ENCODE measurements around the gene RESP18. TPM values are rescaled to one million over a fixed set of nuclear protein-coding genes. Genes with fewer than 3 reads are reported as not detected.

Gene RESP18
- polyA plus RNA-seq, 1 donor from 2014 or later = not detected

DNA sequence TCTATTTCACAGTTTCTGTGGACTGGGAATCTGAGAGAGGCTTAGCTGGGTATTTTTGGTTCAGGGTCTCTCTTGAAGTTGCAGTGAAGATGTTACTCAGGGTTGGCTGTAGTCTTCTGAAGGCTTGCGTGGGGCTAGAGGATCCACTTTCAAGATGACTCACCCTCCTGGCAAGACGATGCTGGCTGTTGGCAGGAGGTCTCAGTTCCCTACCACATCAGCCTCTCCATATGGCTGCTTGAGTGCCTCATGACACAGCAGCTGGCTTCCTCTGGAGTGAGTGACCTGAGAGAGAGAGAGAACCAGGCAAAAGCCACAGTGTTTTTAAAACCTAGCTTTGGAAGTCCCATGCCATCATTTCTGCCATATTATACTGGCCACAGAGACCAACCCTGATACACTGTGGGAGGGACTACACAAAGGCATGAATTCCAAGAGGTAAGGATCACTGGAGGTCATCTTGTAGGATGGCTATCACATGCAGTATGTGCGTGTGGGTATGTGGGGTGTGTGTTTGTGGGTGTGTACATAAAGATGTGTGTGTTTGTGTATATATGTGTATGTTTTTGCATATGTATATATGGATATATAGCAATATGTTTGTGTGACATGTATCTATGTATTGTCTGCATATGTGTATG lies 30.1 kb upstream of the RESP18 start:
- Histone ChIP-seq H2AFZ (ENCODE audit: low read depth, low read length) (no peak overlapping the region), H3K27me3 (ENCODE audit: insufficient read depth, low read depth, low read length) (peaks cover 25% of the 10 kb centered on the region), H3K79me2 (replicated peaks; ENCODE audit: insufficient read depth, low read length) (no peaks in the 10 kb centered on the region), H3K9ac (ENCODE audit: low read length) (no peak overlapping the region), H3K36me3 (ENCODE audit: insufficient read depth, low read length) (no peaks in the 10 kb centered on the region), H3K9me2 (ENCODE audit: insufficient read depth, low read length) (no peaks in the 10 kb centered on the region), H3K4me3 (ENCODE audit: low read length) (no peak overlapping the region), H3K4me2 (ENCODE audit: low read length) (no peak overlapping the region), H4K20me1 (ENCODE audit: insufficient read depth) (no peaks in the 10 kb centered on the region), H3F3A (ENCODE audit: insufficient read depth, low read length, poor library complexity, severe bottlenecking) (no peaks in the 10 kb centered on the region), H3K27ac (ENCODE audit: low read length) (no peak overlapping the region), H3K9me3 (ENCODE audit: low read length) (no peaks in the 10 kb centered on the region)
- TF ChIP-seq EP300 (conservative IDR thresholded peaks at IDR 0.05; ENCODE audit: poor library complexity, severe bottlenecking) (no peak), EZH2 (IDR thresholded peaks at IDR 0.05; ENCODE audit: borderline replicate concordance, insufficient read depth, low read length, poor library complexity, severe bottlenecking) (no peak), RAD21 (conservative IDR thresholded peaks at IDR 0.05) (no peak), CTCF (IDR thresholded peaks at IDR 0.05; ENCODE audit: poor library complexity, severe bottlenecking) (no peak), MXI1 (conservative IDR thresholded peaks at IDR 0.05; ENCODE audit: poor library complexity, severe bottlenecking) (no peak), SMC3 (conservative IDR thresholded peaks at IDR 0.05; ENCODE audit: poor library complexity) (no peak), TAF1 (IDR thresholded peaks at IDR 0.05; ENCODE audit: low read depth) (no peak), POLR2AphosphoS5 (IDR thresholded peaks at IDR 0.05) (no peak)
- TF ChIP-seq, protein P1, sequence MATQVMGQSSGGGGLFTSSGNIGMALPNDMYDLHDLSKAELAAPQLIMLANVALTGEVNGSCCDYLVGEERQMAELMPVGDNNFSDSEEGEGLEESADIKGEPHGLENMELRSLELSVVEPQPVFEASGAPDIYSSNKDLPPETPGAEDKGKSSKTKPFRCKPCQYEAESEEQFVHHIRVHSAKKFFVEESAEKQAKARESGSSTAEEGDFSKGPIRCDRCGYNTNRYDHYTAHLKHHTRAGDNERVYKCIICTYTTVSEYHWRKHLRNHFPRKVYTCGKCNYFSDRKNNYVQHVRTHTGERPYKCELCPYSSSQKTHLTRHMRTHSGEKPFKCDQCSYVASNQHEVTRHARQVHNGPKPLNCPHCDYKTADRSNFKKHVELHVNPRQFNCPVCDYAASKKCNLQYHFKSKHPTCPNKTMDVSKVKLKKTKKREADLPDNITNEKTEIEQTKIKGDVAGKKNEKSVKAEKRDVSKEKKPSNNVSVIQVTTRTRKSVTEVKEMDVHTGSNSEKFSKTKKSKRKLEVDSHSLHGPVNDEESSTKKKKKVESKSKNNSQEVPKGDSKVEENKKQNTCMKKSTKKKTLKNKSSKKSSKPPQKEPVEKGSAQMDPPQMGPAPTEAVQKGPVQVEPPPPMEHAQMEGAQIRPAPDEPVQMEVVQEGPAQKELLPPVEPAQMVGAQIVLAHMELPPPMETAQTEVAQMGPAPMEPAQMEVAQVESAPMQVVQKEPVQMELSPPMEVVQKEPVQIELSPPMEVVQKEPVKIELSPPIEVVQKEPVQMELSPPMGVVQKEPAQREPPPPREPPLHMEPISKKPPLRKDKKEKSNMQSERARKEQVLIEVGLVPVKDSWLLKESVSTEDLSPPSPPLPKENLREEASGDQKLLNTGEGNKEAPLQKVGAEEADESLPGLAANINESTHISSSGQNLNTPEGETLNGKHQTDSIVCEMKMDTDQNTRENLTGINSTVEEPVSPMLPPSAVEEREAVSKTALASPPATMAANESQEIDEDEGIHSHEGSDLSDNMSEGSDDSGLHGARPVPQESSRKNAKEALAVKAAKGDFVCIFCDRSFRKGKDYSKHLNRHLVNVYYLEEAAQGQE (IDR thresholded peaks at IDR 0.05; ENCODE audit: borderline replicate concordance) = no peak

DNA sequence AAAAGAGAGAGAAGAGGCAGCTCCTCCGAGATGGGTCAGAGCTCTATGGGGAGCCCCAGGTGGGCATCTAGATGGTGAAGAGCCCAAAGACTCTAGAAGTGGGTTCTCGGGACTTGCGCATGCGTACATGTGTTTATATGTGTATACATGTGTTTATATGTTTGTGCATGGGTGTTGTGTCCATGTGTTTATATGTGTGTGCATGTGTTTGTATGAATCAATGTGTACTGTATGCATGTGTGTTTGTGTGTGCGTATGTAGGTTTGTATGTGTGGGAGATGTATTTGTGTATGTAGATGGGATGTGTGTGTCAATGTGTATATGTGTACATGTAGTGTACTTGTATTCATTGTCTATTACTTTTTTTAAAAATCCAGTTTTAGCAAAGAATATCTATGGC lies 29.5 kb upstream of the RESP18 start:
- no peak overlapping the region for H3K27ac ChIP-seq (ENCODE audit: low read length)
- H2AFZ ChIP-seq (ENCODE audit: low read depth, low read length) = no peak overlapping the region
- no peak overlapping the region for H3K4me3 ChIP-seq (ENCODE audit: low read length)
- no peaks in the 10 kb centered on the region for H3K9me2 ChIP-seq (ENCODE audit: insufficient read depth, low read length)
- no peak overlapping the region for H3K9ac ChIP-seq (ENCODE audit: low read length)
- H4K20me1 ChIP-seq (ENCODE audit: insufficient read depth) = no peaks in the 10 kb centered on the region
- H3K27me3 ChIP-seq (ENCODE audit: insufficient read depth, low read depth, low read length) = peaks cover 29% of the 10 kb centered on the region
- H3K4me2 ChIP-seq (ENCODE audit: low read length) = no peak overlapping the region
- H3K9me3 ChIP-seq (ENCODE audit: low read length) = no peaks in the 10 kb centered on the region
- H3K36me3 ChIP-seq (ENCODE audit: insufficient read depth, low read length) = no peaks in the 10 kb centered on the region
- H3F3A ChIP-seq (ENCODE audit: insufficient read depth, low read length, poor library complexity, severe bottlenecking) = no peaks in the 10 kb centered on the region
- no peaks in the 10 kb centered on the region for H3K79me2 ChIP-seq (replicated peaks; ENCODE audit: insufficient read depth, low read length)
- TF ChIP-seq RAD21 (conservative IDR thresholded peaks at IDR 0.05) (no peak), MXI1 (conservative IDR thresholded peaks at IDR 0.05; ENCODE audit: poor library complexity, severe bottlenecking) (no peak), EZH2 (IDR thresholded peaks at IDR 0.05; ENCODE audit: borderline replicate concordance, insufficient read depth, low read length, poor library complexity, severe bottlenecking) (no peak), EP300 (conservative IDR thresholded peaks at IDR 0.05; ENCODE audit: poor library complexity, severe bottlenecking) (no peak), SMC3 (conservative IDR thresholded peaks at IDR 0.05; ENCODE audit: poor library complexity) (no peak), POLR2AphosphoS5 (IDR thresholded peaks at IDR 0.05) (no peak), CTCF (IDR thresholded peaks at IDR 0.05; ENCODE audit: poor library complexity, severe bottlenecking) (no peak), TAF1 (IDR thresholded peaks at IDR 0.05; ENCODE audit: low read depth) (no peak)
- TF ChIP-seq, protein P1 (IDR thresholded peaks at IDR 0.05; ENCODE audit: borderline replicate concordance) = no peak
